Subcutaneous abdominal adipose tissue (tissue), 5 donors: ENCODE results near the gene RAMP3.

Experiments
- H3K27ac ChIP-seq: one replicate; pipeline ENCODE4 v1.7.0; 2013; ENCODE audit warnings: low read depth, mild to moderate bottlenecking, inconsistent platforms, low read length, moderate library complexity
- H3K27me3 ChIP-seq, 5 donors: one replicate each; pipeline ENCODE4 v1.7.0; 2013; ENCODE audit warnings: low read length in 5 of 5, inconsistent platforms in 1 of 5; ENCODE audit not compliant: control insufficient read depth in 5 of 5, insufficient read depth in 4 of 5
- H3K36me3 ChIP-seq, 5 donors: one replicate each; pipeline ENCODE4 v1.7.0; 2013; ENCODE audit warnings: low read length in 5 of 5; ENCODE audit not compliant: control insufficient read depth in 5 of 5, insufficient read depth in 5 of 5
- H3K4me1 ChIP-seq, 5 donors: one replicate each; pipeline ENCODE4 v1.7.0; 2013; ENCODE audit warnings: low read length in 5 of 5, mild to moderate bottlenecking in 3 of 5, moderate library complexity in 1 of 5; ENCODE audit not compliant: control insufficient read depth in 5 of 5, insufficient read depth in 5 of 5
- H3K4me3 ChIP-seq, 5 donors: one replicate each; pipeline ENCODE4 v1.7.0; 2013; ENCODE audit warnings: low read length in 5 of 5, low read depth in 1 of 5
- H3K9ac ChIP-seq, 5 donors: one replicate each; pipeline ENCODE4 v1.7.0; 2013; ENCODE audit warnings: low read length in 5 of 5, mild to moderate bottlenecking in 4 of 5, moderate library complexity in 3 of 5
- H3K9me3 ChIP-seq, 5 donors: one replicate each; pipeline ENCODE4 v1.7.0; 2013; ENCODE audit warnings: low read length in 5 of 5; ENCODE audit not compliant: control insufficient read depth in 5 of 5
- donor health status: healthy.
- donor health status: healthy.
- donor health status: healthy.
- donor health status: healthy.
- donor health status: healthy.

The RAMP3 gene

DNA sequence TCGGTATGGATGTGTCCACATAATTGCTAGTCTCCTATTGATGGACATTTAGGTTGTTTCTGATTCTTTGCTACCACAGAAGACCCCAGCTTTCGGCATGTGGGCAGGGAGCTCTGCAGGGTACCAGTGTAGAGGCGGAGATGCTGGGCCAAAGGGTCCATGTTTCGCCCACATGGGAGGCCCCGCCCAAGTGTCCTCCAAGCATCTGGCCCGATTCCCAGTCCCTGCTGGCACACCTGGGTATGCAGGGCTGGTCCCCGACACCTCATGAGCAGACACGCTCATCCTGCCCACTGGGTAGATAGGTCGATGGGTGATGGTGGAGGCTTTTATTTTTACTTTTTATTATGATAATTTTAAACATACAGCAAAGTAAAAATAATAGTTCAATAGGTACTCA, 26.7 kb upstream of the RAMP3 start:
- Histone ChIP-seq H3K27me3 (peaks cover 0 to 4% (median 0%) of the 10 kb centered on the region in 5 donors), H3K4me1 (peaks cover 0 to 3% (median 1%) of the 10 kb centered on the region in 5 donors), H3K9ac (no peak overlapping the region), H3K27ac (no peak overlapping the region), H3K36me3 (no peaks in the 10 kb centered on the region), H3K4me3 (no peak overlapping the region), H3K9me3 (no peaks in the 10 kb centered on the region)

DNA sequence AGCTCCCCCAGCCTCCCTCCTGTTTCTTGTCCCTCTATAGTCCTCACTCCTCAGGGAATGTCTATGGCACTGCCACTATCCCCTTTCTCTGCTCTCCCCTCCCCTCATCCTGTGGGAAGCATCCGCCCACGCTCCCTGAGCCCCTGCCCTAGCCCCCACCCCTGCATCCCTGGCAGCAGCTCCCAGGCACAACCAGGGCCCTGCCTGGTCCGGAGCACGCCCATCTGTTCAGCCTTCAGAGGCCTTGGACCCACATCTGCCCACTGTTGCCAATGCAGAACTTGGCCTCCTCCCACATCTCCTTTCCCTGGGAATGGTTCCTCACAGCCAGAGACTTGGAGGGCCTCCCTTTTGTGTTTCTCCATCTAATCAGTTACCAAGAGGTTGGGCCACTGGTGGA, 25.7 kb upstream of the RAMP3 start:
- no peaks in the 10 kb centered on the region for H3K36me3 ChIP-seq
- H3K9ac ChIP-seq, result no peak overlapping the region

DNA sequence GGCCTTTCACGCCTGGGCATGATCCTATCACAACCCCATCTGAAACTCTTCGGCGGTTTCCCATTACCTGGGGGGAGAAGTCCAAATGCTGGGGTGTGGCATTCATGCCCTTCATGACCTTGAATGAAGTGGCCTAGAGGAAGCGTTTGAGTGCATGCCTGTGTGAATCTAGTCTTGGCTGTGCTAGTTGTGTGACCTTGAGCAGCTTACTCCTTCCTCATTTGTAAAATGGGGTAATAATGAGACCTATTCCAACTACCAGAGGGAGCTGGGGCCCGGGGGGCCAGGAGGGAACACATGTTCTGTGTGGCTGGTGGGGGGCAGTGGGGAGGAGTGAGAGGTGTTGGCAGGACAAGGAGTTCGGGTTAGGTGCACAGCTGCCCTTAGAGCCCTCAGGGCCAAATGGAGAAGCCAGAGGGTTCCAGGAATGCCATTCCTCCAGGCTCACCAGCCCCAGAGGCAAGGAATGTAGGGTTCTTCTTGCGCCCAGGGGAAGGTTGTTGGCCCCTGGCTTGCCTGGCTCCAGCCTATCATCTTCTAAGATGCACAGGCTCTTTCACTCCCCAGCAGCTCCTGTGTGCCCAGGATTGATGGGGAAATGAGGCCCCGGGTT, 24.8 kb upstream of the RAMP3 start:
- Histone ChIP-seq H3K9me3 (no peaks in the 10 kb centered on the region), H3K4me3 (no peak overlapping the region), H3K9ac (peak overlapping the region in 1 of 5 donors; percentile 28), H3K36me3 (no peaks in the 10 kb centered on the region), H3K4me1 (peaks cover 0 to 5% (median 4%) of the 10 kb centered on the region in 5 donors), H3K27ac (no peak overlapping the region), H3K27me3 (peaks cover 0 to 4% (median 0%) of the 10 kb centered on the region in 5 donors)

More for the DNA sequence above, 25.7 kb upstream of the RAMP3 start:
- Histone ChIP-seq H3K4me1 (peaks cover 0 to 5% (median 4%) of the 10 kb centered on the region in 5 donors), H3K9me3 (no peaks in the 10 kb centered on the region), H3K27me3 (peaks cover 0 to 4% (median 0%) of the 10 kb centered on the region in 5 donors), H3K27ac (no peak overlapping the region), H3K4me3 (no peak overlapping the region)

DNA sequence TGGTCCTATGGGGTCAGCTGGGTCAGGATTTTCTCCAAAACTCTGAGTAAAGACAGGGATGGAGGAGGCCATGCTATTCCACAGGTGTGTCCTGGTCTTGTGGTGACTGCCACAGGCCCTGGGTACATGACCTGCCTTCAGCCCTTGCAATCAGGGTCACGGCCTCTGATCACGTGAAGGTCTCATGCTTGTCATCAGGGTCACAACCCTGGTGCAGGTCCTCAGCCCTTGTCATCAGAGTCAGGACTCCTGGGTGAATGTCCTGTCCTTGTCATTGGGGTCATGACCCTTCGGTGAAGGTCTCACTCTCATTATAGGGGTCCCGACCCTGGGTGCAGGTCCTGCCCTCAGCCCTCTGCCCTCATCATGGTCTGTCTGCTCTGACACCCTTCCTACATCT, 24.2 kb upstream of the RAMP3 start:
- H3K27me3 ChIP-seq, result peaks cover 0 to 4% (median 0%) of the 10 kb centered on the region in 5 donors
- no peak overlapping the region for H3K4me3 ChIP-seq

DNA sequence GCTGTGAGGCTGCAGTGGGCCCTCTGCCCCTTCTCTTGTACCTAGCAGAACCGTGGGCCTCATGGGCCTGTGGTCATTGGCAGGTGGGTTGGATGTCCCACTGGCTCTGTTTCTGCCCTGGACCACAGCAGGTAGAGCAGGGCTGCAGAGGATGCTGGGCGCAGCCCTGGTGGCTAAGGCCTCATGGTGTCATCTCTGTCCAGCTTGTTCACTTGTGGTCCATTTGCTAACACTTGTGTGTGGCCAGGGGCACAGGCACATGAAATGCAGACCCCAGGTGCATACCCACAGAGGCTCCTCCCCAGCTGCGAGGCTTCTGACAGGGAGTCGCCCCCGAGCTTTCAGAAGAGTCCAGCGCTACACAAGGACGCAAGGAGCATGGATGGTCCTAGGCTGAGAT, 23.7 kb upstream of the RAMP3 start:
- peaks cover 0 to 5% (median 4%) of the 10 kb centered on the region in 5 donors for H3K4me1 ChIP-seq
- no peak overlapping the region for H3K4me3 ChIP-seq
- no peak overlapping the region for H3K9ac ChIP-seq
- peaks cover 0 to 4% (median 0%) of the 10 kb centered on the region in 5 donors for H3K27me3 ChIP-seq
- H3K9me3 ChIP-seq, result no peaks in the 10 kb centered on the region
- no peak overlapping the region for H3K27ac ChIP-seq
- H3K36me3 ChIP-seq, result no peaks in the 10 kb centered on the region

More for the DNA sequence above, 24.2 kb upstream of the RAMP3 start:
- no peaks in the 10 kb centered on the region for H3K9me3 ChIP-seq
- H3K27ac ChIP-seq, result no peak overlapping the region
- no peak overlapping the region for H3K9ac ChIP-seq
- H3K4me1 ChIP-seq, result peaks cover 0 to 5% (median 4%) of the 10 kb centered on the region in 5 donors
- no peaks in the 10 kb centered on the region for H3K36me3 ChIP-seq

DNA sequence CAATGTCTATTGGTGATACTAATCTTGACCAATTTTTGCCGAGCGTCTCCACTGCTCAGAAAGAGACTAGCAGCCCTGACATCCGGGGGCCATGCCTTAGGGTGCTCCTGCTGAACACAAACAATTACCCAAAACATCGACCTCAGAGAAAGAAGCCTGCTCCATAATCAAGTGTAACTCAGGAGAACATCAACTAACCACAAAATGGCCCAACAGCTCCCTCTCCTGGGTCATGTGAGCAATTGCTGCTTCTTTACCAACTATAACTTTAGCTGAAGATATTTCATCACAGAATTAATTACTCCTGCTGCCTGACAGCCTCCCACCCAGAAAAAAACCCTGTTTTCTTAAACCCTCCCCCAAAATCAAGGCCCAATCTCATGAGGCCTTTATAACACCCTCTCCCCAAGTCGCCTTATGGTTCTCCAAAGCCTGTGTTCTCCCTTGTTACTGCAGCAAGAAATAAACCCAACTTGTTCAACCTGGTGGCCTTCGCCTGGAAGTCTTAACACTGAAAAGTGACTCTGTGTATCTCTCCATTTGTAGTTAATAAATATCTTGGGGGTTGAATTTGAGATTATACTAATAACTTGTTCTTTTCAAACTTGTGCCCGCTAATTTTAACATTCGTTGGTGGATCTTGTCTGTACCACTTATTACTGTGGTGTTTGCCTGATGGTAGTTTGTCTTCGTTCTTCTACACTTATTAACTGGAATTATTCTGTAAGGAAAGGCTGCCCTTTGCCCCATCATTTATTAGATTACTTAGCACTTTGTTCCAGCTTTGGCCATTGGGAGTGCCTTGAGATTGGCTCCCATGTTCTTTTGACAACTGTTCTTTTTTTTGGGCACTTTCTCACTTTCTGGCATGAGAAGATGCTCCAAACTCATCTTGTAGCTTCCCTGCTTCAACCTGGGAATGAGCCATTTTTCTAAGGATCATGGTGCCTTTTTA, 21.2 kb upstream of the RAMP3 start:
- Histone ChIP-seq H3K4me3 (no peak overlapping the region), H3K36me3 (no peaks in the 10 kb centered on the region), H3K27ac (no peak overlapping the region), H3K9me3 (no peaks in the 10 kb centered on the region), H3K27me3 (peaks cover 0 to 8% (median 3%) of the 10 kb centered on the region in 5 donors), H3K4me1 (peaks cover 0 to 5% (median 4%) of the 10 kb centered on the region in 5 donors), H3K9ac (peak overlapping the region in 1 of 5 donors; percentile 25)

DNA sequence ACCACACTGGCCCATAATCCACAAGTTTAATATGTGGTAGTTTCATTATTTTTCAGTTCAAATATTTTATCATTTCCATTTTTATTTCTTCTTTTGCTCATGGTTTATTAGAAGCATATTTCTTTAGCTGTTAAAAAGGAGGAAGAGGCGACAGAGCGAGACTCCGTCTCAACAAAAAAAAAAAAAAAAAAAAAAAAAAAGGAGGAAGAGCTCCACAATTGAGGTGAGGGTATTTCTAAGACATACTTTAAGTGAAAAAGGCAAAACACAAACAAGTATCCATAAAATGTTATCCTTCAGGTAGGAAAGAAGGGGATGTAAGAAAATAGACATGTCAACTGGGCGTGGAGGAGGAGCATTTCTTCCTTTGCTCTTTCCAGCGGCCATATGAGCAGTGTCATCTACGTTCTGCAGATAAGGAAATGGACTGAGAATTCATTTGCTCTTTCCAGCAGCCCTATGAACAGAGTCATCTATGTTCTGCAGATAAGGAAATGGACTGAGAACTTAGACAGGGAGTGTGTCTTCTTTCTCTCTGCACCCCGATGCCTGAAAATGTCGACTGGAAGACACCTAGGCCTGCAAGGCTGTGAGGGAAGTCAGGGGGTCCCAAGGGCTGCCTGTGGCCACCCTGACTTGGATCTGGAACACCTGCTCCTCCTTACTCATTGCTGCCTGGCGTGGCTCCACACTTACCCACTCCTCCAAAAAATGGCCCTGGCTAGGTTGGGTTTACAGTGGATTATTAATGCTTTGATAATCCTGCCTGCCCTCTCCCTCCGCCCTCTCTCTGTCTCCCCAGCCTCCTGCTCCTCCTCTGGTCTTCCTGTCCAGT, 18.9 kb upstream of the RAMP3 start:
- Histone ChIP-seq H3K9ac (no peak overlapping the region), H3K9me3 (no peaks in the 10 kb centered on the region), H3K36me3 (no peaks in the 10 kb centered on the region), H3K27me3 (peaks cover 0 to 8% (median 2%) of the 10 kb centered on the region in 5 donors), H3K27ac (no peak overlapping the region), H3K4me3 (no peak overlapping the region), H3K4me1 (peaks cover 0 to 5% (median 4%) of the 10 kb centered on the region in 5 donors)

DNA sequence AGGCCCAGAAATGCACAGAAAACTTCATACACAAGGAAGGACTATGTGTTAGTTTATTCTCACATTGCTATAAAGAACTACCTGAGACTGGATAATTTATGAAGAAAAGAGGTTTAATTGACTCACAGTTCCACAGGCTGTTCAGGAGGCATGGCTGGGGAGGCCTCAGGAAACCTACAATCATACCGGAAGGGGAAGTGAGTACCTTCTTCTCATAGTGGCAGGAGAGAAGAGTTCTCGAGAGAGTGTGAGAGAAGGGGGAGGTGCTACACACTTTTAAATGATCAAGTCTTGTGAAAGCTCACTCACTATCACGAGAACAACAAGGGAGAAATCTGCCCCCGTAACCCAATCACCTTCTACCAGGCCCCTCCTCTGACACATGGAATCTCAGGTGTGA, 16.8 kb upstream of the RAMP3 start:
- Histone ChIP-seq H3K4me3 (no peak overlapping the region), H3K4me1 (peaks cover 0 to 4% (median 3%) of the 10 kb centered on the region in 5 donors), H3K9ac (no peak overlapping the region), H3K36me3 (no peaks in the 10 kb centered on the region), H3K9me3 (no peaks in the 10 kb centered on the region), H3K27me3 (peaks cover 0 to 12% (median 7%) of the 10 kb centered on the region in 5 donors), H3K27ac (no peak overlapping the region)

DNA sequence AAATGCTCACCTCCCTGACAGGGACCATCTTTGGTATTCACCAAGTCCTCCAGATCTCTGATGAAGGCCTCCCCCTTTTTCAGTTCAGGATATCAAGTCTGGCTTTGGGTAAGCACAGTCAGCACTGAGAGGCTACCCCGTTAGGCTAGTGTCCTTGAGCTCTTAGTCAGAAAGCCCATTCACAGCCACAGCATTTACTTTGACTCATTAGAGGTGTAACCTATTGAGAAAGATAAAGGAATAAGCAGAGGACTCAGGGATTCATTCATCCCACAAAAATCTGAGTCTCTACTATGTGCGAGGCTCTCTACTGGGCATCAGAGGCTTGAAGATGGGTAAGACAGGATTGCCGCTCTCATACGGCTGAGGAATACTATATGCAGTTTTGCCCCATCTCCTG, 14.0 kb upstream of the RAMP3 start:
- Histone ChIP-seq H3K4me1 (peaks cover 0 to 7% (median 0%) of the 10 kb centered on the region in 5 donors), H3K27me3 (peaks cover 6 to 12% (median 8%) of the 10 kb centered on the region in 5 donors), H3K4me3 (no peak overlapping the region)

More for the DNA sequence above, 14.0 kb upstream of the RAMP3 start:
- no peaks in the 10 kb centered on the region for H3K36me3 ChIP-seq
- no peak overlapping the region for H3K27ac ChIP-seq
- H3K9ac ChIP-seq, result no peak overlapping the region
- no peaks in the 10 kb centered on the region for H3K9me3 ChIP-seq
